GM11168 (cell line): ENCODE results near the gene TERB2.
"Not testable (repeated sequence)": the region's sequence is repeated elsewhere in the genome, so short reads cannot be mapped to it uniquely, and the experiment has no call there.

Source experiments
- in situ Hi-C: fragments of 300-500 bp; cut with MboI; formaldehyde crosslinking; loops from one replicate; pipeline ENCODE4 v1.12.0; 2022; ENCODE audit warnings: low sequenced_read_pairs; ENCODE audit not compliant: unreplicated experiment

The TERB2 gene

GRCh38 chr15:44956388-44956787, at the start of gene TERB2:
TERB2 (plus strand) TSS chr15:44956687; CDS start chr15:44956719, 32 bp downstream.
- in situ Hi-C loops = no loop called here

- in situ Hi-C loops = no loop called here
Observed at GRCh38 chr15:44909423-44909822, 47.1 kb upstream of the TERB2 start.

- in situ Hi-C loops = no loop called here
Observed at GRCh38 chr15:44910981-44911625, 45.4 kb upstream of the TERB2 start.

- in situ Hi-C loops = not testable (repeated sequence)
Observed at GRCh38 chr15:44912186-44912585, 44.3 kb upstream of the TERB2 start.

- in situ Hi-C loops = not testable (repeated sequence)
Observed at GRCh38 chr15:44912974-44913448, 43.5 kb upstream of the TERB2 start.

- in situ Hi-C loops = no loop called here
Observed at GRCh38 chr15:44918136-44918535, 38.4 kb upstream of the TERB2 start.

GRCh38 chr15:44928658-44929057, 27.8 kb upstream of the TERB2 start:
- in situ Hi-C loops = not testable (repeated sequence)

- in situ Hi-C loops = not testable (repeated sequence)
Observed at GRCh38 chr15:44930283-44930682, 26.2 kb upstream of the TERB2 start.

- in situ Hi-C loops = not testable (repeated sequence)
Observed at GRCh38 chr15:44958302-44958701, 1.8 kb downstream of the TERB2 start.

GRCh38 chr15:44968475-44968874, 12.0 kb downstream of the TERB2 start:
- in situ Hi-C loops = no loop called here

- in situ Hi-C loops = no loop called here
Observed at GRCh38 chr15:44971036-44971435, 14.5 kb downstream of the TERB2 start.

GRCh38 chr15:44976183-44976582, 19.7 kb downstream of the TERB2 start:
- in situ Hi-C loops = not testable (repeated sequence)

- in situ Hi-C loops = not testable (repeated sequence)
Observed at GRCh38 chr15:44977781-44978180, 21.3 kb downstream of the TERB2 start.

GRCh38 chr15:44979617-44980339, 23.3 kb downstream of the TERB2 start:
- in situ Hi-C loops = not testable (repeated sequence)

GRCh38 chr15:44984144-44984543, 27.7 kb downstream of the TERB2 start:
- in situ Hi-C loops = not testable (repeated sequence)

GRCh38 chr15:44986346-44987055, 30.0 kb downstream of the TERB2 start:
- in situ Hi-C loops = not testable (repeated sequence)

GRCh38 chr15:44987711-44988110, 31.2 kb downstream of the TERB2 start:
- in situ Hi-C loops = not testable (repeated sequence)

- in situ Hi-C loops = not testable (repeated sequence)
Observed at GRCh38 chr15:44988184-44988869, 31.8 kb downstream of the TERB2 start.

GRCh38 chr15:44988870-44989219, 32.4 kb downstream of the TERB2 start:
- in situ Hi-C loops = not testable (repeated sequence)

GRCh38 chr15:44997632-44998031, 41.1 kb downstream of the TERB2 start:
- in situ Hi-C loops = not testable (repeated sequence)
